SK-N-SH (cell line): ENCODE data around the gene ASXL3. TPM values are rescaled to one million over a fixed set of nuclear protein-coding genes. Genes with fewer than 3 reads are reported as not detected.

Experiments
- CTCF ChIA-PET: fragments of 300-600, 350-600 bp; formaldehyde crosslinking; extraction: SDS; loops from one replicate; lab custom pipeline; 2021; lab: Yijun Ruan, JAX
- POLR2A ChIA-PET: fragments of 350-600 bp; sonication (Branson Sonifier 250); formaldehyde crosslinking; extraction: SDS; loops from one replicate; lab custom pipeline; 2020; ENCODE audit warnings: antibody characterized with exemption, inconsistent platforms; lab: Yijun Ruan, JAX
- DNase-seq: peaks from one replicate; pipeline ENCODE4 v3.0.0; 2012
- H2AFZ ChIP-seq: fragments of 200-600 bp; sonication (generic); 2 replicates; pipeline ENCODE4 v1.8.1; 2016; ENCODE audit warnings: antibody characterized with exemption, mild to moderate bottlenecking, low read depth
- H3F3A ChIP-seq: fragments of 200-600 bp; sonication (generic); replicated peaks from 2 replicates; pipeline ENCODE3; 2016; ENCODE audit warnings: antibody characterized with exemption, mild to moderate bottlenecking; ENCODE audit not compliant: insufficient read depth
- H3K27ac ChIP-seq, 2 experiments: fragments of 200-500 bp in 1 of 2; fragments of 200-600 bp in 1 of 2; sonication (Bioruptor generic) in 1 of 2; sonication (generic), shearing (Covaris generic) in 1 of 2; 2 replicates each; pipeline versions ENCODE4 v1.5.1 to v1.6.1; 2014 to 2016; ENCODE audit warnings: low read depth in 2 of 2, inconsistent platforms in 1 of 2, low read length in 1 of 2, mild to moderate bottlenecking in 1 of 2, mixed read lengths in 1 of 2
- H3K27me3 ChIP-seq: fragments of 200-600 bp; sonication (generic), shearing (Covaris generic); 2 replicates; pipeline ENCODE4 v1.6.1; 2016; ENCODE audit warnings: mixed run types; ENCODE audit not compliant: insufficient read depth
- H3K36me3 ChIP-seq, 2 experiments: fragments of 200-500 bp in 1 of 2; fragments of 200-600 bp in 1 of 2; sonication (Bioruptor generic) in 1 of 2; sonication (generic) in 1 of 2; replicated peaks in 1 of 2; 2 replicates each; pipeline versions ENCODE3 to v1.5.1; 2014 to 2016; ENCODE audit warnings: low read length in 1 of 2, mild to moderate bottlenecking in 1 of 2; ENCODE audit not compliant: insufficient read depth in 2 of 2, control insufficient read depth in 1 of 2
- H3K4me1 ChIP-seq, 2 experiments: fragments of 200-500 bp in 1 of 2; fragments of 200-600 bp in 1 of 2; sonication (Bioruptor generic) in 1 of 2; sonication (generic), shearing (Covaris generic) in 1 of 2; 2 replicates each; pipeline versions ENCODE4 v1.5.1 to v1.6.1; 2014 to 2016; ENCODE audit warnings: low read depth in 1 of 2, low read length in 1 of 2, mixed run types in 1 of 2; ENCODE audit not compliant: insufficient read depth in 2 of 2, control insufficient read depth in 1 of 2
- H3K4me2 ChIP-seq: fragments of 200-600 bp; sonication (generic), shearing (Covaris generic); 2 replicates; pipeline ENCODE4 v1.6.1; 2017; ENCODE audit warnings: mixed run types
- H3K4me3 ChIP-seq, 2 experiments: fragments of 200-500 bp in 1 of 2; fragments of 200-600 bp in 1 of 2; sonication (Bioruptor generic) in 1 of 2; sonication (generic), shearing (Covaris generic) in 1 of 2; 2 replicates each; pipeline versions ENCODE4 v1.5.1 to v1.8.1; 2014 to 2016; ENCODE audit warnings: low read depth in 2 of 2, inconsistent platforms in 1 of 2, low read length in 1 of 2, mild to moderate bottlenecking in 1 of 2, mixed read lengths in 1 of 2, moderate library complexity in 1 of 2
- H3K79me2 ChIP-seq: fragments of 200-600 bp; sonication (generic); 2 replicates; pipeline ENCODE4 v1.8.1; 2017; ENCODE audit warnings: mild to moderate bottlenecking; ENCODE audit not compliant: insufficient read depth
- H3K9ac ChIP-seq: fragments of 200-600 bp; sonication (generic); 2 replicates; pipeline ENCODE4 v1.6.1; 2017; ENCODE audit warnings: mixed run types
- H3K9me2 ChIP-seq: fragments of 200-600 bp; sonication (generic); 2 replicates; pipeline ENCODE4 v1.6.1; 2017; ENCODE audit warnings: mixed run types
- H3K9me3 ChIP-seq: fragments of 200-600 bp; sonication (generic); 2 replicates; pipeline ENCODE4 v1.6.1; 2017; ENCODE audit warnings: mixed run types, mild to moderate bottlenecking, moderate library complexity
- H4K20me1 ChIP-seq: fragments of 200-600 bp; sonication (generic); 2 replicates; pipeline ENCODE4 v1.6.1; 2017; ENCODE audit warnings: mild to moderate bottlenecking, mixed run types; ENCODE audit not compliant: insufficient read depth
- CHD2 ChIP-seq: fragments of 150-350 bp; IDR thresholded peaks from 2 replicates; pipeline ENCODE4 v1.6.1; 2018; ENCODE audit warnings: low read length; ENCODE audit not compliant: partially characterized antibody
- FOSL2 ChIP-seq: IDR thresholded peaks from 2 replicates; pipeline ENCODE4 v1.4.0; 2012; ENCODE audit warnings: low read depth, mild to moderate bottlenecking, moderate library complexity, borderline replicate concordance
- FOXJ3 ChIP-seq: sonication (generic); formaldehyde crosslinking; IDR thresholded peaks from 2 replicates; pipeline ENCODE4 v1.5.1; 2020; ENCODE audit warnings: mild to moderate bottlenecking, missing genetic modification reagents
- FOXM1 ChIP-seq: IDR thresholded peaks from 2 replicates; pipeline ENCODE4 v1.4.0; 2012; ENCODE audit warnings: low read depth, mild to moderate bottlenecking
- GABPA ChIP-seq: IDR thresholded peaks from 2 replicates; pipeline ENCODE4 v1.4.0; 2012; ENCODE audit warnings: low read depth, mild to moderate bottlenecking
- GATA2 ChIP-seq: sonication (generic); formaldehyde crosslinking; IDR thresholded peaks from 2 replicates; pipeline ENCODE4 v1.5.0; 2020; ENCODE audit warnings: mild to moderate bottlenecking, missing genetic modification reagents
- IRF3 ChIP-seq: fragments of 150-350 bp; IDR thresholded peaks from 2 replicates; pipeline ENCODE4 v1.6.1; 2016; ENCODE audit warnings: mild to moderate bottlenecking, low read depth, low read length
- JUND ChIP-seq: IDR thresholded peaks from 2 replicates; pipeline ENCODE4 v1.4.0; 2012
- MAX ChIP-seq: IDR thresholded peaks from 2 replicates; pipeline ENCODE4 v1.4.0; 2012; ENCODE audit warnings: low read depth
- MEF2A ChIP-seq: IDR thresholded peaks from 2 replicates; pipeline ENCODE4 v1.4.0; 2012; ENCODE audit warnings: low read depth, borderline replicate concordance
- MXI1 ChIP-seq: IDR thresholded peaks from 2 replicates; pipeline ENCODE4 v1.6.1; 2012; ENCODE audit warnings: mild to moderate bottlenecking, low read depth, low read length, improper control_type of control experiment
- NFIC ChIP-seq: IDR thresholded peaks from 2 replicates; pipeline ENCODE4 v1.4.0; 2012; ENCODE audit warnings: borderline replicate concordance
- NRF1 ChIP-seq: IDR thresholded peaks from 2 replicates; pipeline ENCODE4 v1.6.1; 2012; ENCODE audit warnings: low read depth, mild to moderate bottlenecking, low read length
- PBX3 ChIP-seq: IDR thresholded peaks from 2 replicates; pipeline ENCODE4; 2012
- RAD21 ChIP-seq: IDR thresholded peaks from 2 replicates; pipeline ENCODE4 v1.6.1; 2012; ENCODE audit warnings: mild to moderate bottlenecking, low read length
- RCOR1 ChIP-seq: fragments of 150-350 bp; IDR thresholded peaks from 2 replicates; pipeline ENCODE4 v1.6.1; 2017; ENCODE audit warnings: antibody characterized with exemption, low read length
- REST ChIP-seq: IDR thresholded peaks from 2 replicates; pipeline ENCODE4 v1.6.1; 2012; ENCODE audit warnings: mild to moderate bottlenecking, low read depth, low read length, moderate library complexity
- USF2 ChIP-seq: fragments of 150-350 bp; IDR thresholded peaks from 2 replicates; pipeline ENCODE4 v1.6.1; 2017; ENCODE audit warnings: antibody characterized with exemption, low read length, low read depth, borderline replicate concordance
- ZBTB33 ChIP-seq: IDR thresholded peaks from 2 replicates; pipeline ENCODE4 v1.4.0; 2012; ENCODE audit warnings: low read depth, borderline replicate concordance
- WGBS: methylation state at CpG from one replicate; pipeline ENCODE4 v1.1.6; 2017; ENCODE audit warnings: low lambda C conversion rate; 5-methylcytosine and 5-hydroxymethylcytosine counted together
- polyA plus RNA-seq, 3 experiments: library from polyadenylated mRNA; depleted of rRNA; stranded (reverse); fragments of >200 nt; gene quantifications; 2 replicates each; pipeline ENCODE4 v1.2.3, GENCODE V29; 2012

Gene ASXL3
- polyA plus RNA-seq, 1 of the 3 experiments (the other 2 are of a cell fraction), result not detected

GRCh38 chr18:33745871-33746545 lies 168.0 kb downstream of the ASXL3 start:
- Histone ChIP-seq H3K27ac (no peak overlapping the region), H3K36me3 (no peaks in the 10 kb centered on the region), H3K9me3 (no peaks in the 10 kb centered on the region), H3K9me2 (no peaks in the 10 kb centered on the region), H3K9ac (no peak overlapping the region), H3K4me2 (no peak overlapping the region), H3F3A (no peaks in the 10 kb centered on the region), H3K79me2 (no peaks in the 10 kb centered on the region), H3K27me3 (no peaks in the 10 kb centered on the region), H4K20me1 (no peaks in the 10 kb centered on the region), H3K4me1 (no peaks in the 10 kb centered on the region; a peak in 2 of 4 replicates), H2AFZ (no peak overlapping the region), H3K4me3 (no peak overlapping the region)
- DNase-seq, result no peak
- TF ChIP-seq FOXM1 (no peak), ZBTB33 (no peak), CHD2 (no peak), MXI1 (no peak), NFIC (no peak)
- 69% methylated on average over 15 of the region's 16 CpGs for WGBS
- ChIA-PET CTCF (interaction anchor here (1.1 kb wide), 2 partner anchors 15 to 27 kb away, joined by 3 read pairs; no protein-coding TSS in a partner anchor), POLR2A (no interaction called here)

GRCh38 chr18:33749834-33750233 lies 171.8 kb downstream of the ASXL3 start:
- POLR2A ChIA-PET, result no interaction called here
- Histone ChIP-seq H3K4me1 (no peaks in the 10 kb centered on the region; a peak in 2 of 4 replicates), H3K4me2 (no peak overlapping the region), H3K4me3 (no peak overlapping the region), H3K9ac (no peak overlapping the region), H3K27me3 (no peaks in the 10 kb centered on the region), H3K9me3 (no peaks in the 10 kb centered on the region), H3K27ac (no peak overlapping the region), H3K36me3 (no peaks in the 10 kb centered on the region), H3K79me2 (no peaks in the 10 kb centered on the region), H4K20me1 (no peaks in the 10 kb centered on the region), H2AFZ (no peak overlapping the region), H3K9me2 (no peaks in the 10 kb centered on the region), H3F3A (no peaks in the 10 kb centered on the region)
- WGBS, result 60% methylated on average over 9 of the region's 9 CpGs
- no peak for DNase-seq
- CTCF ChIA-PET, result interaction anchor here (0.9 to 2.0 kb wide), 5 partner anchors 9 to 572 kb away, joined by 3 to 10 read pairs (median 4); no protein-coding TSS in a partner anchor
- TF ChIP-seq MXI1 (no peak), USF2 (no peak), FOSL2 (no peak), RAD21 (no peak), MEF2A (no peak), FOXJ3 (CRISPR knock-in tag) (no peak), GATA2 (CRISPR knock-in tag) (no peak), GABPA (no peak), NRF1 (no peak), PBX3 (no peak), JUND (no peak), RCOR1 (no peak), REST (no peak), IRF3 (no peak), MAX (no peak)
